Coronary artery (tissue), 2 donors: ENCODE results near the gene NAV1.

Experiments used
- DNase-seq: peaks from one replicate; pipeline ENCODE4 v3.0.0-alpha.2; 2017; ENCODE audit warnings: low spot score
- H3K27ac ChIP-seq, 2 donors: fragments of 200-600 bp; sonication (generic); one replicate each; pipeline ENCODE4 v1.5.1; 2016 to 2019
- H3K4me3 ChIP-seq: fragments of 200-600 bp; sonication (generic); 2 replicates; pipeline ENCODE4 v1.5.1; 2016; ENCODE audit warnings: mild to moderate bottlenecking, moderate library complexity
- TF ChIP-seq, protein P1 (sequence below): fragments of 200-600 bp; sonication (generic); IDR thresholded peaks from one replicate; pipeline ENCODE4 v1.5.1; 2019; ENCODE audit warnings: antibody characterized with exemption

Gene NAV1

DNA sequence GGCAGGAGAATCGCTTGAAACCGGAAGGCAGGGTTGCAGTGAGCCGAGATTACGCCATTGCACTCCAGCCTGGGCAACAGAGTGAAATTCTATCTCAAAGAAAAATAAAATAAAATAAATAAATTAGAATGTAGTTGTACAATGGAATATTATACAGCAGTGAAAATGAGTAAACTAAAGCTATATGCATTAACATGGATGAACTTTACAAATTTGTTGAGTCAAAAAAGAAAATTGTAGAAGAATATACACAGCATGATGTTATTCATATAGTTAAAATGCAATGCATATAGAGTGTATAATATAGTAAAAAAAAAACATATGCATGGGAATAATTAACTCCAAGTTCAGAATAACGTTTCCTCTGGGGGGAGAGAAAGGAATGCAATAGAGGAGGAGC lies 11.0 kb upstream of the NAV1 start:
- TF ChIP-seq, protein P1, sequence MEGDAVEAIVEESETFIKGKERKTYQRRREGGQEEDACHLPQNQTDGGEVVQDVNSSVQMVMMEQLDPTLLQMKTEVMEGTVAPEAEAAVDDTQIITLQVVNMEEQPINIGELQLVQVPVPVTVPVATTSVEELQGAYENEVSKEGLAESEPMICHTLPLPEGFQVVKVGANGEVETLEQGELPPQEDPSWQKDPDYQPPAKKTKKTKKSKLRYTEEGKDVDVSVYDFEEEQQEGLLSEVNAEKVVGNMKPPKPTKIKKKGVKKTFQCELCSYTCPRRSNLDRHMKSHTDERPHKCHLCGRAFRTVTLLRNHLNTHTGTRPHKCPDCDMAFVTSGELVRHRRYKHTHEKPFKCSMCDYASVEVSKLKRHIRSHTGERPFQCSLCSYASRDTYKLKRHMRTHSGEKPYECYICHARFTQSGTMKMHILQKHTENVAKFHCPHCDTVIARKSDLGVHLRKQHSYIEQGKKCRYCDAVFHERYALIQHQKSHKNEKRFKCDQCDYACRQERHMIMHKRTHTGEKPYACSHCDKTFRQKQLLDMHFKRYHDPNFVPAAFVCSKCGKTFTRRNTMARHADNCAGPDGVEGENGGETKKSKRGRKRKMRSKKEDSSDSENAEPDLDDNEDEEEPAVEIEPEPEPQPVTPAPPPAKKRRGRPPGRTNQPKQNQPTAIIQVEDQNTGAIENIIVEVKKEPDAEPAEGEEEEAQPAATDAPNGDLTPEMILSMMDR = no peak
- no peak overlapping the region for H3K27ac ChIP-seq

DNA sequence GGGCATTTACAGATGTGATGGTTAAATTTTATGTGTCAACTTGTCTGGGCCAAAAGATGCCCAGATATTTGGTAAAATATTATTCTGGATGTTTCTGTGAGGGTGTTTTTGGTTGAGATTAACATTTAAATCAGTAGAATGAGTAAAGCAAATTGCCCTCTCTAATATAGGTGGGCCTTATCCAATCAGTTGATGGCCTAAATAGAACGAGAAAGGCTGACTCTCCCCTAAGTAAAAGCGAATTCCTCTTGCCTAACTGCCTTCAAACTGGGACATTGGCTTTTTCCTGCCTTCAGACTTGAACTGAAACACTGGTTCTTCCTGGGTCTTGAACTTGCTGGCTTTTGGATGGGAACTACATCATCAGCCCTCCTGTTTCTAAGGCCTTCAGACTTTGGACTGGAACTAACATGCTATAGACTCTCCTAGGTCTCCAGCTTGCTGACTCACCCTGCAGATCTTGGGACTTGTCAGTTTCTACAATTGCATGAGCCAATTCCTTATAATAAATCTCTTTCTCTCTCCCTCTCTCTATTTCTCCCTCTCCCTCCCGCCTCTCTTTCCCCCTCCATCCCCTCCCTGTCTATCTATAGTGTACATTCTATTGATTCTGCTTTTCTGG lies 10.2 kb upstream of the NAV1 start:
- DNase-seq = peak; percentile 16
- H3K4me3 ChIP-seq = no peak overlapping the region
- TF ChIP-seq, protein P1 = no peak
- H3K27ac ChIP-seq = no peak overlapping the region

More for the DNA sequence above, 11.0 kb upstream of the NAV1 start:
- no peak overlapping the region for H3K4me3 ChIP-seq
- no peak for DNase-seq

DNA sequence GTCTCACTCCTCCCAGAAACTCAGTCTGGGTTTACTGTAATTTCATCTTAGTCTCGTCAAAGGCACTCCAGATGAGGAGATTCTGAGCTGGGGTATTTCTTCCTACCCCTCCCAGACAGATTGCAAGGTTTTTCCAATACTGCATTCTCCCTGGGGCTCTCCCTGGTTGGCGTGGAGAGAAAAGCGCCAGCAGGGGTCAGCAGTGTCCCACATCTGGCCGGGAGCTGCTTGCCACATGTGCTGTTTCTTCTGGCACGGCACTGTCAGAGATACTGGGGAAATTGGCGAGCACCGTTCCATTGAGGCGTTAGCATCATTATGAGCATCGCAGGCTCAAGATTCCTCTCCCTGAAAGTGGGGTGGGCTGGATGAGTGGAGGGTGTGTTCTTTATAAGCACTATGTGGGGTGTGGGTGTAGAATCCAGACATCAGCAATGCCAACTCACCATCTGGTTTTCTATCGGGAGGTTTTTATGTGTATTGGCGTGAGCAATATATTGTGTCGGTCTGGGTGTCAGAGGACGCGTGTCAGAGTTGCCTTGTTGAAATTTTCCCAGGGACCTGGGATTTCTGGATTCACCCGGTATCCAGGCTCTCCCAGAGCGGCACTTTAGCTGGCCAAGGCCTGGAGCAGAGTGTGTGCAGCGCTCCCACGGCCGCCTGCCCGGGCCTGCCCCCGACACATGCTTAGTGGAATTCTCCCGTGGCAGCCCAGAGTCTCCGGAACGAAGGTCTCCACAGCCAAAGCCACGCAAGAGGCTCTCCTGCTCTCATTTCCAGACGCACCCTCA lies 8.0 kb upstream of the NAV1 start:
- H3K4me3 ChIP-seq = no peak overlapping the region
- TF ChIP-seq, protein P1 = peak; percentile 67
- H3K27ac ChIP-seq = peak overlapping the region; percentile 19 to 76
- peak; percentile 88 for DNase-seq

DNA sequence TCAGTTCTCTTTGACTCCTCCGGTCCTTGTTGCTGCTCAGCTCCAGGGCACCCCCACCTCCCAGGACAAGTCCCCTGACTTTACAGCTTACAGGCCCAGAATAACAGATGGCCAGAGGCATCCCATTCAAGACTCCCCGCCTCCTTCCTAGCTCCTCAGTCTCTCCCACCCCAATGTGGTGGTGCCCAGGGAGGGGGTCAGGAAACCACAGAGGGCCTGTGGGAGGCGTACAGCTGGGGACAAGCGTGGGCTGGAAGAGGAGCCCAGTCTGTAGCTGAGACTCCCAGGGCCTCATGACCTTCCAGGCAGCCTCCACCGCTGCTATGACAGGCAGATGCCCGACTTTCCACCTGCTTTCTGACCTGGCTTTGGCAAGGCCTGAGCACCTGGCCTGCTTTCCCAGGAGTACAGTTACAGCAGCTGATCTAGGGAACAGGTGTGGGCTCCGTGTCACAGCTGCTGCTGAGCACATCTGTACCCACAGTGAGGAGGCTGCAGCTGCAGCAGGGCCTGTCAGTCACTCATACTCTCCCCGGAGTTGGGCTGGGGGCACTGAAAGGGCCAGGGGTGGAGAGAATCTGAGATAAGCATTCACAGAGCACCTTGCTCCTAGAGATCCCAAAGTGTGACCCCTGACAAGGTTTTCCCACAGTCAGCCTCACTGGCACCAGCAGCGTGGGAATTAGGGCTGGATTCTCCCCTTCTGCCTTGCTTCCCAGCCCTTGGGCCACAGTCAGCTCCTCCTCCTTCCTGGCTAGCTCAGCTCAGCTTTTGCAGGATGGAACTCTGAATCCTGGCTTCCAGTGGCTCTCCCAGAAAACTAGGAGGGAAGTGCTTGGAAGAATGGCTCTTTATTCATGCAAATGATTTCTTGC lies 7.1 kb upstream of the NAV1 start:
- TF ChIP-seq, protein P1 = no peak
- H3K4me3 ChIP-seq = no peak overlapping the region
- DNase-seq = peak; percentile 73
- H3K27ac ChIP-seq = peak overlapping the region; percentile 19 to 76

DNA sequence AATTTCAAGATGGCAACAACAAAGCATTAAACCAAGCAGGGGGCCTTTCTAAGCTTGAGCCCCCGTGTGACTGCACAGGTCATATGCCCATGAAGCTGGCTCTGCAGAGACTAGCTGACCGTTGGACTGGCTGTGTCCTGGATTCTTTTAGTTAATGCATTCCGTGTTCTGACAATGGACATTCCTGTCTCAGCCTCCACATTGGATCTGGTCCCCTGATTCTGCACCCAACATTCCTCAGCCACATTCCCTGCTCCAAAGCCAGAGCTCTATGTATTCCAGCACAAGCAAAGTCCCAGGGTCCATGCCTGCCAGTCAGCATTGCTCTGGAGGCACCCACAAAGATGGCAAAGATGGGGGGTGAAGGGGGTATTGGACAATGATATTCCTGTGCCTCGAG lies 5.1 kb upstream of the NAV1 start:
- TF ChIP-seq, protein P1 = no peak
- peak; percentile 69 for DNase-seq
- Histone ChIP-seq H3K27ac (no peak overlapping the region), H3K4me3 (no peak overlapping the region)

DNA sequence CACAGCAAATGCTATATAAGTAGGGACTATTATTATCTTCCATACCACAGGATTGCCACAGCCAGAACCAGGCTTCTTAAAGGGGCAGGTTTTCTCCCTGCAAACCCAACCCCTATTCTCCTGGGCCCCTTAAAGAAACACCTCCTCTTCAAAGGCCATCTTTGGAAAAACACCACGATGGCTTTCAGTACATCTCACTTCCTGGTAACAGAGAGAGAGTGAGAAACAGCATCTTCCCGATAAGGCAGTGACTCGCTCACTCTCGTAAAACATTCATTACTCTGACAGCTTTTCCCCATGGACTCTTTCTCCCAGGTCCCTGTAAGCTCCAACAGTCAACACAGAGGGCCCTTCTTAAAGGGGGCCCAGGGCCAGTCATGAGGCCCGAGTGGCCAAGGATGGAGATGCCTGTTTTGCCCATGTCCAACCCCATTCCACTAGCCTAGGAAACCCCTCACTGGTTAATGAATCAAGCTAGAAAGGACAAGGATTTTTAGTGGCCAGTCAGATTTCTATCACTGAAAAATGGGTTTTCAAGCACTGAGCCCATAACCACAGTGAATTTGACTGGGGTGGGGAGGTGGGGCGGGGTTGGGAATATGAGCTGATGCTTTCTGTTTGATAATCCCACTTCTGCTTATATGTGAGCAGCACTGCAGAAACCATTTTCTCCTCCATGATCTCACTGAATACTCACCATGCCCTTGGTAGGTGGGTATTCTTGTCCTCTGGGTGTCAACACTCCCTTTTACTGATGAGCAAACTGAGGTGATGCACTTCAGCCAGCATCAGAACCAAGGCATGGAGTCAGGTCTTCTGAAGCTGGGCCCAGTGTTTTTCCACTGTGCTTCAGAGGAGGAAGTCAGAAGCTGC lies 3.6 kb upstream of the NAV1 start:
- peak overlapping the region; percentile 8 to 84 for H3K27ac ChIP-seq
- no peak overlapping the region for H3K4me3 ChIP-seq
- peak; percentile 53 for DNase-seq
- TF ChIP-seq, protein P1 = no peak
